Stimulated activated CD4-positive, alpha-beta T cell treated with anti-CD3 and anti-CD28 coated beads, Interleukin-15, amount 100 ng/mL, for 1 hour (primary cell): ENCODE results near the gene TAF11L13.

Source experiments
- DNase-seq, 2 donors: peaks; one replicate each; pipeline ENCODE4 v3.0.0-alpha.2; 2020; ENCODE audit warnings: low read depth in 1 of 2, low spot score in 1 of 2

Gene TAF11L13

GRCh38 chr5:17678751-17679324 is 47.0 kb downstream of the TAF11L13 start:
- DNase-seq: no peak

- DNase-seq: no peak
Measured at GRCh38 chr5:17679597-17680203, 47.8 kb downstream of the TAF11L13 start.

- DNase-seq: no peak
Measured at GRCh38 chr5:17680737-17681136, 48.8 kb downstream of the TAF11L13 start.
